GM23248 (cell line): ENCODE measurements around the gene RDX.

Experiments used
- EZH2 ChIP-seq: fragments of 200-600 bp; sonication (generic); IDR thresholded peaks from 2 replicates; pipeline ENCODE4 v1.6.1; 2018; ENCODE audit warnings: antibody characterized with exemption, mild to moderate bottlenecking; ENCODE audit not compliant: insufficient read depth, poor library complexity, severe bottlenecking
- EZH2phosphoT487 ChIP-seq: fragments of 200-600 bp; sonication (generic); IDR thresholded peaks from 2 replicates; pipeline ENCODE4 v1.6.1; 2018; ENCODE audit warnings: antibody characterized with exemption, moderate library complexity, mild to moderate bottlenecking, low read depth; ENCODE audit not compliant: insufficient read depth

DNA sequence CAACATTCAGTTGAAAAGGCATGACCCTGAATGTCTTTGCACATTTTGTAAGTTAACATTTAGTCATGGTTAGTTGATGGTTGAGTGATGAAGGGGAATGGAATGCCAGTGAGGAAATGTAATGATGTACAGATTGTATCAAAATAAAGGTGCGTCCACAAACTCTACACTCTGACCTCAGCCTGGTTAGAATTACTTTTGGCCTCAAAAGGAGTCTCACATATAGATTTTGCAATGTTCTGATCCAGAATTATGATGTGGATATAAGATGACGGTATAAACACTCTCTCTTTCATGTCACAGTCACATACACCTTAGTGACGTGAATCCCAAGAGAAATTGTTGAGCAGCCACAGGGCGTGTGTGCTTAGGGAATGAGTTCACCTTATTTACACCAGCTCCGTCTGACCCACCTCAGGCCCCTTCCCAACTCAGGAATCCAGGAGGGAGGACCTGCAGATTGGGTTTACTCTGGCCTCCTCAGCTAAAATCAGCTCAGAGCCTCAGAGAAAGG is 100.1 kb downstream of the RDX start:
- no peak for TF ChIP-seq EZH2
- no peak for TF ChIP-seq EZH2phosphoT487
